Neural cell (in vitro differentiated cells): ENCODE results near the gene GPR6. TPM values are rescaled to one million over a fixed set of nuclear protein-coding genes. Genes with fewer than 3 reads are reported as not detected.

Experiments used
- H2AFZ ChIP-seq: fragments of 200-600, 300-800 bp; sonication (generic), shearing (Covaris generic); 2 replicates; pipeline ENCODE4 v1.6.0; 2014; ENCODE audit warnings: low read depth, mild to moderate bottlenecking, antibody characterized with exemption, low read length, moderate library complexity
- H3F3A ChIP-seq: fragments of 200-600 bp; shearing (Covaris generic); 2 replicates; pipeline ENCODE4 v1.6.1; 2016; ENCODE audit warnings: mild to moderate bottlenecking, moderate library complexity, mixed read lengths, antibody characterized with exemption, low read length; ENCODE audit not compliant: insufficient read depth, poor library complexity, severe bottlenecking
- H3K27ac ChIP-seq: fragments of 200-600, 300-800 bp; sonication (generic), shearing (Covaris generic); 2 replicates; pipeline ENCODE4 v1.5.1; 2014; ENCODE audit warnings: mild to moderate bottlenecking, low read length, moderate library complexity
- H3K27me3 ChIP-seq: fragments of 300-800, 200-600 bp; sonication (generic), shearing (Covaris generic); 2 replicates; pipeline ENCODE4 v1.6.0; 2014; ENCODE audit warnings: mild to moderate bottlenecking, low read depth, low read length, moderate library complexity; ENCODE audit not compliant: insufficient read depth
- H3K36me3 ChIP-seq: fragments of 300-800, 200-600 bp; sonication (generic), shearing (Covaris generic); 2 replicates; pipeline ENCODE4 v1.5.1; 2014; ENCODE audit warnings: mild to moderate bottlenecking, antibody characterized with exemption, low read length, moderate library complexity; ENCODE audit not compliant: insufficient read depth
- H3K4me2 ChIP-seq: fragments of 300-800, 200-600 bp; sonication (generic), shearing (Covaris generic); 2 replicates; pipeline ENCODE4 v1.6.0; 2014; ENCODE audit warnings: mild to moderate bottlenecking, low read length
- H3K4me3 ChIP-seq: fragments of 300-800, 200-600 bp; sonication (generic), shearing (Covaris generic); 2 replicates; pipeline ENCODE4 v1.5.1; 2014; ENCODE audit warnings: mild to moderate bottlenecking, low read length, moderate library complexity
- H3K79me2 ChIP-seq: fragments of 200-600 bp; shearing (Covaris generic); replicated peaks from 2 replicates; pipeline ENCODE4 v1.6.0; 2014; ENCODE audit warnings: mild to moderate bottlenecking, low read length, moderate library complexity; ENCODE audit not compliant: insufficient read depth
- H3K9ac ChIP-seq: fragments of 300-800, 200-600 bp; sonication (generic), shearing (Covaris generic); 2 replicates; pipeline ENCODE4 v1.6.1; 2016; ENCODE audit warnings: mild to moderate bottlenecking, low read length, mixed read lengths
- H3K9me2 ChIP-seq: fragments of 200-600 bp; shearing (Covaris generic); 2 replicates; pipeline ENCODE4 v1.6.1; 2016; ENCODE audit warnings: mild to moderate bottlenecking, low read length, mixed read lengths; ENCODE audit not compliant: insufficient read depth
- H3K9me3 ChIP-seq: fragments of 200-600, 300-800 bp; sonication (generic), shearing (Covaris generic); 2 replicates; pipeline ENCODE4 v1.6.1; 2016; ENCODE audit warnings: mild to moderate bottlenecking, mixed run types, low read length, moderate library complexity, mixed read lengths
- H4K20me1 ChIP-seq: fragments of 200-600 bp; shearing (Covaris generic); 2 replicates; pipeline ENCODE4 v1.6.1; 2016; ENCODE audit warnings: mild to moderate bottlenecking, mixed run types; ENCODE audit not compliant: insufficient read depth
- CTCF ChIP-seq: fragments of 450-650 bp; IDR thresholded peaks from 2 replicates; pipeline ENCODE4 v1.5.1; 2014; ENCODE audit warnings: antibody characterized with exemption, mild to moderate bottlenecking, moderate library complexity; ENCODE audit not compliant: poor library complexity, severe bottlenecking
- EP300 ChIP-seq: fragments of 450-650 bp; conservative IDR thresholded peaks from 2 replicates; pipeline ENCODE4 v1.6.1; 2014; ENCODE audit warnings: antibody characterized with exemption, mild to moderate bottlenecking, moderate library complexity; ENCODE audit not compliant: poor library complexity, severe bottlenecking
- EZH2 ChIP-seq: fragments of 200-600, 300-800 bp; shearing (Covaris generic), sonication (generic); IDR thresholded peaks from 2 replicates; pipeline ENCODE4 v1.6.1; 2014; ENCODE audit warnings: antibody characterized with exemption, low read length, borderline replicate concordance, mild to moderate bottlenecking; ENCODE audit not compliant: insufficient read depth, poor library complexity, severe bottlenecking
- MXI1 ChIP-seq: fragments of 450-650 bp; conservative IDR thresholded peaks from 2 replicates; pipeline ENCODE4 v1.6.1; 2014; ENCODE audit warnings: antibody characterized with exemption, mild to moderate bottlenecking; ENCODE audit not compliant: poor library complexity, severe bottlenecking
- POLR2AphosphoS5 ChIP-seq: IDR thresholded peaks from 2 replicates; pipeline ENCODE4 v1.6.1; 2012
- RAD21 ChIP-seq: fragments of 450-650 bp; conservative IDR thresholded peaks from 2 replicates; pipeline ENCODE4 v1.6.1; 2014; ENCODE audit warnings: antibody characterized with exemption, mild to moderate bottlenecking, moderate library complexity
- REST ChIP-seq: IDR thresholded peaks from 2 replicates; pipeline ENCODE4 v1.6.1; 2012; ENCODE audit warnings: borderline replicate concordance
- SMC3 ChIP-seq: fragments of 450-650 bp; conservative IDR thresholded peaks from 2 replicates; pipeline ENCODE4 v1.6.1; 2014; ENCODE audit warnings: antibody characterized with exemption, mild to moderate bottlenecking, moderate library complexity; ENCODE audit not compliant: poor library complexity
- TAF1 ChIP-seq: IDR thresholded peaks from 2 replicates; pipeline ENCODE4 v1.6.1; 2012; ENCODE audit warnings: low read depth
- polyA plus RNA-seq: library from polyadenylated mRNA; depleted of rRNA; stranded (reverse); fragments of >200 nt; gene quantifications from 2 replicates; pipeline ENCODE4 v1.2.3, GENCODE V29; 2014

GPR6 gene
- polyA plus RNA-seq, 1 donor from 2014 or later, result 1.4 TPM

- H3K9me3 ChIP-seq, result no peaks in the 10 kb centered on the region
- no peak for TF ChIP-seq MXI1
- TF ChIP-seq TAF1, result no peak
- TF ChIP-seq EZH2, result no peak
- no peak for TF ChIP-seq REST
- TF ChIP-seq CTCF, result no peak
- no peak for TF ChIP-seq EP300
- no peak for TF ChIP-seq SMC3
- no peak for TF ChIP-seq POLR2AphosphoS5
- no peak for TF ChIP-seq RAD21
- no peaks in the 10 kb centered on the region for H3K79me2 ChIP-seq
- H3K9ac ChIP-seq, result no peak overlapping the region
- no peak overlapping the region for H2AFZ ChIP-seq
- no peak overlapping the region for H3K4me2 ChIP-seq
- H4K20me1 ChIP-seq, result no peaks in the 10 kb centered on the region
- no peaks in the 10 kb centered on the region for H3K27me3 ChIP-seq
- H3K9me2 ChIP-seq, result no peaks in the 10 kb centered on the region
- no peak overlapping the region for H3K27ac ChIP-seq
- H3K4me3 ChIP-seq, result no peak overlapping the region
- no peaks in the 10 kb centered on the region for H3F3A ChIP-seq
- H3K36me3 ChIP-seq, result no peaks in the 10 kb centered on the region
Observed at GRCh38 chr6:109961611-109962041, 16.5 kb upstream of the GPR6 start.

- no peaks in the 10 kb centered on the region for H3K79me2 ChIP-seq
- no peaks in the 10 kb centered on the region for H3K36me3 ChIP-seq
- no peaks in the 10 kb centered on the region for H3K27me3 ChIP-seq
- H3K9me3 ChIP-seq, result no peaks in the 10 kb centered on the region
- H3K9me2 ChIP-seq, result no peaks in the 10 kb centered on the region
- H3K27ac ChIP-seq, result no peak overlapping the region
- H3K9ac ChIP-seq, result no peak overlapping the region
- no peaks in the 10 kb centered on the region for H4K20me1 ChIP-seq
- TF ChIP-seq RAD21 (no peak), POLR2AphosphoS5 (no peak), CTCF (no peak), REST (no peak), EP300 (no peak), TAF1 (no peak), MXI1 (no peak), EZH2 (no peak), SMC3 (no peak)
- H2AFZ ChIP-seq, result no peak overlapping the region
- no peak overlapping the region for H3K4me3 ChIP-seq
- no peak overlapping the region for H3K4me2 ChIP-seq
- H3F3A ChIP-seq, result no peaks in the 10 kb centered on the region
Observed at GRCh38 chr6:109962271-109962670, 15.8 kb upstream of the GPR6 start.
